Adrenal gland (tissue), 12 donors: ENCODE measurements around the gene PPP3CA. TPM values are rescaled to one million over a fixed set of nuclear protein-coding genes. Genes with fewer than 3 reads are reported as not detected.

Experiments used
- DNase-seq, 7 donors: peaks; one replicate each; pipeline ENCODE4 v3.0.0-alpha.2; 2019 to 2020
- H3K27ac ChIP-seq, 5 donors: fragments of 200-600 bp; sonication (generic) in 4 of 5; 1 replicate in 3 of 5; 2 replicates in 2 of 5; pipeline versions ENCODE4 v1.5.1 to v1.8.0; 2016 to 2020; ENCODE audit warnings: mild to moderate bottlenecking in 1 of 5
- H3K27me3 ChIP-seq: fragments of 200-600 bp; 2 replicates; pipeline ENCODE4 v1.8.0; 2021
- H3K36me3 ChIP-seq, 2 donors: fragments of 200-600 bp; replicated peaks in 1 of 2; 1 replicate in 1 of 2; 2 replicates in 1 of 2; pipeline versions ENCODE4 v1.5.1 to v1.8.0; 2018 to 2022
- H3K4me1 ChIP-seq, 2 donors: fragments of 200-600 bp; replicated peaks in 1 of 2; 1 replicate in 1 of 2; 2 replicates in 1 of 2; pipeline versions ENCODE4 v1.5.1 to v1.8.0; 2018 to 2021
- H3K4me3 ChIP-seq, 4 donors: fragments of 200-600 bp; sonication (generic) in 3 of 4; one replicate each; pipeline ENCODE4 v1.5.1; 2016 to 2018
- H3K9me3 ChIP-seq, 3 donors: fragments of 200-600 bp; sonication (generic) in 1 of 3; replicated peaks in 1 of 3; 1 replicate in 2 of 3; 2 replicates in 1 of 3; pipeline versions ENCODE4 v1.5.1 to v1.8.0; 2016 to 2021
- POLR2A ChIP-seq, 2 donors: fragments of 450-650 bp; IDR thresholded peaks; one replicate each; pipeline ENCODE4 v1.6.1; 2017; ENCODE audit warnings: antibody characterized with exemption in 2 of 2, mild to moderate bottlenecking in 2 of 2, moderate library complexity in 1 of 2
- WGBS, 4 donors: extraction: QIAGEN DNeasy Blood & Tissue Kit in 2 of 4; methylation state at CpG; one replicate each; pipeline versions ENCODE4 v1.1.5 to v1.1.7; 2013 to 2017; 5-methylcytosine and 5-hydroxymethylcytosine counted together
- intact Hi-C, 2 donors: fragments of 100-400 bp; cut with DNase I; formaldehyde crosslinking; loops; one replicate each; pipeline versions ENCODE4 v1.14.1 to v1.15.0; 2022 to 2023
- polyA plus RNA-seq, 3 donors: library from polyadenylated mRNA; stranded (reverse); fragments of 200-250 nt in 2 of 3; fragments of 350-450 nt in 1 of 3; fragmentation: Illumina TruSeq in 1 of 3; extraction: RNeasy Lipid Tissue Mini Kit (QIAGEN cat#74804) in 1 of 3; gene quantifications; one replicate each; pipeline ENCODE4 v1.2.3, GENCODE V29; 2013 to 2014
- total RNA-seq, 9 donors: library from RNA; depleted of rRNA in 4 of 9; stranded (reverse); fragments of >200 nt in 4 of 9; fragments of 120-200 nt in 1 of 9; fragmentation: NEBNext Ultra II Directional in 1 of 9; extraction: Animal tissue kit (Norgen Biotek cat#: 25700) in 1 of 9; gene quantifications; one replicate each; pipeline versions ENCODE4 v1.1.0 to v1.2.4, GENCODE V29; 2013 to 2023
- TF ChIP-seq, protein P1 (sequence below), 6 experiments: fragments of 450-650 bp in 4 of 6; fragments of 200-600 bp in 2 of 6; sonication (generic) in 1 of 6; IDR thresholded peaks; 1 replicate in 5 of 6; 2 replicates in 1 of 6; pipeline versions ENCODE4 v1.5.1 to v1.8.0; 2016 to 2021; ENCODE audit warnings: antibody characterized with exemption in 6 of 6, mild to moderate bottlenecking in 2 of 6, moderate library complexity in 1 of 6
- donor health status: healthy with polysubstance abuse.
- donor health status: Bipolar disorder and iron deficiency.
- donor health status: DM: yes; HTN: yes; CAD: no.
- donor health status: DM: no; HTN: no; CAD: no.
- donor health status: DM: no; HTN: no; CAD: no.
- donor health status: DM: yes; HTN: yes; CAD: no.

The PPP3CA gene
- total and polyA plus RNA-seq, 12 donors: 13.8 to 138 (median 43.8) TPM

DNA sequence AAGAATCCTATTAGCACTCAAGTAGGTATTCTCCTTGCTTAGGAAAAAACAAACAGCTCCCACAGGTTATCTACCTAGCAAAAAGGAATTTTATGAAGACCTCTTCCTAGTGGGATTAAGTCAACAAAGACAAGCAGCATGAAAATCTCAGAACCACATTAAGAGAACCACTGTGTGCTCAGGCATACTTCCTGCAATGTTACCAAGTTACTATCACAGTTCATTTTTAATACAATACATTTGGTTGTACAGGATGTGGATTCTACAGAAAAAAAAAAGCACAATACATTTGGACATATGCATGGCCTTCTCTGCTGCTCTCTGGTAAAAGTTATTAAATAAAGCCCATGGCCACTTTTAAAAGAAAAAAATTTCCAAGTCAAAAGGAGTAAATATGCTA lies 193.7 kb downstream of the PPP3CA start:
- DNase-seq: no peak
- no peak overlapping the region for H3K27ac ChIP-seq
- no peak for TF ChIP-seq POLR2A (IDR thresholded peaks at IDR 0.05)
- TF ChIP-seq, protein P1, sequence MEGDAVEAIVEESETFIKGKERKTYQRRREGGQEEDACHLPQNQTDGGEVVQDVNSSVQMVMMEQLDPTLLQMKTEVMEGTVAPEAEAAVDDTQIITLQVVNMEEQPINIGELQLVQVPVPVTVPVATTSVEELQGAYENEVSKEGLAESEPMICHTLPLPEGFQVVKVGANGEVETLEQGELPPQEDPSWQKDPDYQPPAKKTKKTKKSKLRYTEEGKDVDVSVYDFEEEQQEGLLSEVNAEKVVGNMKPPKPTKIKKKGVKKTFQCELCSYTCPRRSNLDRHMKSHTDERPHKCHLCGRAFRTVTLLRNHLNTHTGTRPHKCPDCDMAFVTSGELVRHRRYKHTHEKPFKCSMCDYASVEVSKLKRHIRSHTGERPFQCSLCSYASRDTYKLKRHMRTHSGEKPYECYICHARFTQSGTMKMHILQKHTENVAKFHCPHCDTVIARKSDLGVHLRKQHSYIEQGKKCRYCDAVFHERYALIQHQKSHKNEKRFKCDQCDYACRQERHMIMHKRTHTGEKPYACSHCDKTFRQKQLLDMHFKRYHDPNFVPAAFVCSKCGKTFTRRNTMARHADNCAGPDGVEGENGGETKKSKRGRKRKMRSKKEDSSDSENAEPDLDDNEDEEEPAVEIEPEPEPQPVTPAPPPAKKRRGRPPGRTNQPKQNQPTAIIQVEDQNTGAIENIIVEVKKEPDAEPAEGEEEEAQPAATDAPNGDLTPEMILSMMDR (IDR thresholded peaks at IDR 0.05): no peak
- no peaks in the 10 kb centered on the region for H3K9me3 ChIP-seq
- H3K4me3 ChIP-seq: no peak overlapping the region
- intact Hi-C loops: no loop called here
- H3K4me1 ChIP-seq: peaks cover 0 to 15% of the 10 kb centered on the region in 2 donors
- no peaks in the 10 kb centered on the region for H3K36me3 ChIP-seq
- no peaks in the 10 kb centered on the region for H3K27me3 ChIP-seq

DNA sequence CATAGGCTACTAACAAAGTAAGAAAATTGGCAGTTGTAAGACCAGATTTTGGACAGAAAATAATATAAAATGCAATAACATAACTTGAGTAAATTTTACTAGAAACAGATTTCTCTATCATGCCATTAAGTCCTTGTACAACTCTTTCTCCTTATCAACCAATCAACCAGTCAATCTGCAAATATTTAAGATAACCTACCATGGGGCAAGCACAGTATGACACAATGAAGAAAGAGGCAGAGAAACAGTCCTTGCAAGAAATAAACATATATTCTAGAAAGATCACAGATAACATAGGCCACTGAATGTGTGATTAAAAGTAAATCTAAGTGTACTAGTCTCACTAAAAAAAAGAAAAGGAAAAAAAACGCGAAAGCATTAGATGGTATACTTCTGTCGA lies 194.8 kb downstream of the PPP3CA start:
- TF ChIP-seq, protein P1 (IDR thresholded peaks at IDR 0.05): no peak
- TF ChIP-seq POLR2A (IDR thresholded peaks at IDR 0.05): no peak
- H3K4me3 ChIP-seq: no peak overlapping the region
- H3K36me3 ChIP-seq: no peaks in the 10 kb centered on the region
- H3K9me3 ChIP-seq: no peaks in the 10 kb centered on the region
- intact Hi-C loops: no loop called here
- H3K4me1 ChIP-seq: peaks cover 0 to 10% of the 10 kb centered on the region in 2 donors
- H3K27ac ChIP-seq: no peak overlapping the region
- DNase-seq: no peak
- WGBS, 4 donors: 96 to 98% (median 97%) methylated on average over 3 of the region's 3 CpGs
- H3K27me3 ChIP-seq: no peaks in the 10 kb centered on the region

DNA sequence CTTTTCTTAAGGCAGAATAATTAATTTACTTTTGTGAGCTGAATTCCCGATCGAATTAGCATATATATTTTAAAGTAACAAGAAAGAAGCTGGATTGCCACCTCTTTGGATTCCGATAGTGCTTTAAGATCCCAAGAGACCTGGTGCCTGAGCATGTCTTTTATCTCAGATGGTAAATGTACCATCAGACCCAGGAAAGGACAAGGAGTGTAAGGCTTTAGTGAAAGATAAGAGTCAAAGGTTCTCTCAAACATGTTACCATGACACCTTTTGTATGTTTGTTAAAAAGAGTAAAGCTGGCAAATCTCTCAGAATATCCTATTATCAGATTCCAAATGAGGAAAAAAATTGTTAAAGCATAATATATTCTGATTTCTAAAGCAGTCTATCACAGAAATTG lies 198.8 kb downstream of the PPP3CA start:
- Histone ChIP-seq H3K27me3 (no peaks in the 10 kb centered on the region), H3K4me3 (no peak overlapping the region), H3K36me3 (no peaks in the 10 kb centered on the region), H3K4me1 (no peaks in the 10 kb centered on the region), H3K9me3 (no peaks in the 10 kb centered on the region), H3K27ac (no peak overlapping the region)
- DNase-seq: no peak
- intact Hi-C loops: no loop called here
- WGBS, 4 donors: 91 to 97% (median 93%) methylated on average over 3 of the region's 3 CpGs
- TF ChIP-seq, protein P1 (IDR thresholded peaks at IDR 0.05): no peak
- no peak for TF ChIP-seq POLR2A (IDR thresholded peaks at IDR 0.05)

DNA sequence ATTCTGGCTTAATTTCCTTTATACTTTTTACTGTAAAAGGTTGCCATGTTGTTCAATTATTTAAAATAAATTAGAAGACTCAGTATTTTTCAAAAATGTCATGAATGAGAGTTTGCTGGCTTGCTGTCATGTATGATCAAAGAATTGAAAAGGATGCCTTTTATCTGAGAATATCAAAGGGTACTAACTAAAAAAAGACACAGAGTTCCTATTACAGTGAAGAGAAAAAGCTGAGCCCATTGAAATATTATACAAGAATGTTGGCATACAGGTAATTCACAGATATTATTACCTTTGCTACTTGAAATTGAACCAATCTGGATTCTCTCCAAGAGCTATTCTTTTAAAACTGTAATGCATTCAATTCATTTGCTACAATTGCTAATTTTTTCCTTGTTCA lies 200.0 kb downstream of the PPP3CA start:
- Histone ChIP-seq H3K27ac (no peak overlapping the region), H3K4me3 (no peak overlapping the region), H3K27me3 (no peaks in the 10 kb centered on the region), H3K4me1 (no peaks in the 10 kb centered on the region), H3K36me3 (no peaks in the 10 kb centered on the region), H3K9me3 (no peaks in the 10 kb centered on the region)
- no peak for DNase-seq
- intact Hi-C loops: no loop called here
- no peak for TF ChIP-seq POLR2A (IDR thresholded peaks at IDR 0.05)
- TF ChIP-seq, protein P1 (IDR thresholded peaks at IDR 0.05): no peak
